ENCODE data around the gene UTP18.

Gene UTP18

GRCh38 chr17:51335883-51336822 lies 75.8 kb downstream of the UTP18 start:
- no peak for DNase-seq

GRCh38 chr17:51341457-51341856 lies 81.1 kb downstream of the UTP18 start:
- DNase-seq = no peak

- no peak for DNase-seq
These were observed 81.9 kb downstream of the UTP18 start for GRCh38 chr17:51342257-51342656.

- no peak for DNase-seq
These were observed 84.2 kb downstream of the UTP18 start for GRCh38 chr17:51344532-51344931.

- DNase-seq = no peak
These were observed 86.1 kb downstream of the UTP18 start for GRCh38 chr17:51346218-51346982.
